ENCODE data around the gene RCOR1.

Gene RCOR1

DNA sequence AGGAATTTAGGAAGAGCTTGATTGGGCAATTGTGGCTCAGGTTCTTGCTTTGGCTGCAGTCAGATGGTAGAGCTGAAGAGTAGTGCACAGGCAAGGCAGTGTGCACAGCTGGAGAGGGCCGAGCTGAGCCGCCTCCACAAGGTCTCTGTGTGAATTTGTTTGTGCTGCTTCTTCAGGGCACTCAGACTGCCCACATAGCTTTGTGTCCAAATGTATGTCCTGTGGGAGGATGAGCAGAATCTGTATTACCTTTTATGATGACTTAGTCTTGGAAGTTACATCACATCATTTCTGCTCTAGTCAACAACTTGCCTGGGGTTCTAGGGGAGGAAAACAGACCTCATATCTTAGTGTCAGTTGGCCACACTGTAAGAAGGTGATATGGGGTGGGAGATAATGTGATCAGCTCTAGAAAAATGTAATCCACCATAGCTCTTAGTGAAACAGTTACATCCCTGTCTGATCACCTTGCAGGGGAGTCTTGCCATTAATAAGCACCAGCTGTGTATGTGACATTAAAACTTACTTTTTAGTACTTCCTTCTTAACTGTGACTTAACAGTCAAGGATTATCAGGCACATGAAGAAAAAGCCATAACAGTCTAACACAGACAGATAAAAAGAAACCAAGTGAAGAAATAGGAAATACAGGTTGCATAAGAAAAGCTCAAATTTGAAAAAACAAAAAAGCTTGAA, 53.4 kb downstream of the RCOR1 start:
- in situ Hi-C loops (cut with HindIII; ENCODE audit: low sequenced_read_pairs), result no loop called here
- DNase-seq (ENCODE audit: low read depth, low spot score), result no peak
- TF ChIP-seq, protein P1, sequence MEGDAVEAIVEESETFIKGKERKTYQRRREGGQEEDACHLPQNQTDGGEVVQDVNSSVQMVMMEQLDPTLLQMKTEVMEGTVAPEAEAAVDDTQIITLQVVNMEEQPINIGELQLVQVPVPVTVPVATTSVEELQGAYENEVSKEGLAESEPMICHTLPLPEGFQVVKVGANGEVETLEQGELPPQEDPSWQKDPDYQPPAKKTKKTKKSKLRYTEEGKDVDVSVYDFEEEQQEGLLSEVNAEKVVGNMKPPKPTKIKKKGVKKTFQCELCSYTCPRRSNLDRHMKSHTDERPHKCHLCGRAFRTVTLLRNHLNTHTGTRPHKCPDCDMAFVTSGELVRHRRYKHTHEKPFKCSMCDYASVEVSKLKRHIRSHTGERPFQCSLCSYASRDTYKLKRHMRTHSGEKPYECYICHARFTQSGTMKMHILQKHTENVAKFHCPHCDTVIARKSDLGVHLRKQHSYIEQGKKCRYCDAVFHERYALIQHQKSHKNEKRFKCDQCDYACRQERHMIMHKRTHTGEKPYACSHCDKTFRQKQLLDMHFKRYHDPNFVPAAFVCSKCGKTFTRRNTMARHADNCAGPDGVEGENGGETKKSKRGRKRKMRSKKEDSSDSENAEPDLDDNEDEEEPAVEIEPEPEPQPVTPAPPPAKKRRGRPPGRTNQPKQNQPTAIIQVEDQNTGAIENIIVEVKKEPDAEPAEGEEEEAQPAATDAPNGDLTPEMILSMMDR (IDR thresholded peaks at IDR 0.05; ENCODE audit: low read depth, low read length), result no peak
- H3K4me3 ChIP-seq (ENCODE audit: low read depth, low read length), result no peak overlapping the region

DNA sequence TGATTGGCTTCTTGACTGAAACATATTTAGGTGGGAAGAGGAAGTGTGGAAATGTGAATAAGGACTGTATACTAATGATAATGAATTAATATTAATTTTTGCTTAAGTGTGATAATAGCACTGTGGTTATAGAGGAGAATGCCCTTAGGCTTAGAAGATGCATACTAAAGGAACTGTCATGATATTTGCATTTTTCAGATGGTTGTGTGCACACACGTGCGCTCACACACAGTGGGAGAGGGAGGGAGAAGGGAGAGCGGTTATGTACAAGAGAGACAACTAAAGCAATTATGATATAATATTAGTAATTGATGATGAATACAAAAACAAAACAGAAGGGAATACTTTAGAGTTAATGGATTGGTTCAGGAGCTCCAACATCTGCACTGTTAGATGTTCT, 54.2 kb downstream of the RCOR1 start:
- TF ChIP-seq, protein P1 (IDR thresholded peaks at IDR 0.05; ENCODE audit: low read depth, low read length), result no peak
- DNase-seq (ENCODE audit: low read depth, low spot score), result no peak
- in situ Hi-C loops (cut with HindIII; ENCODE audit: low sequenced_read_pairs), result no loop called here
- no peak overlapping the region for H3K4me3 ChIP-seq (ENCODE audit: low read depth, low read length)

DNA sequence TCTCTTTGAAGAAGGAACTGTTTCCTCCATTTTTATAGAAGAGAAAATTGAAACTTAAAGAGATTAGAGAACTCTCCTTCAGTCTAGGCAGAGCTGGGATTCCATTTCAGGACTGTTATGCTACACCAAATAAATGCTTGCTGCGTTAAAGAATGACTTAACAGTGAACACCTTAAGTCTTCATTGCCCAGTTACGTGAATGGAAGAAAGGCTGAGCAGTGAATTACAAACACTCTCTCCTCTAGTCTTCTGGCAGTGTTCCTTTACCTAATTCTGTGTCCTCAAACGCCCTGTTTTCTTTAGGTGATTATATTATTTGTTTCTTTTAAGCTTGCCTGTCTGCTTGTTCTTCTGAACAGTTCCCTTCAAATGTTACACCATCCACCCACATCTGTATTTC, 59.7 kb downstream of the RCOR1 start:
- in situ Hi-C loops (cut with HindIII; ENCODE audit: low sequenced_read_pairs), result no loop called here
- no peak overlapping the region for H3K4me3 ChIP-seq (ENCODE audit: low read depth, low read length)
- TF ChIP-seq, protein P1 (IDR thresholded peaks at IDR 0.05; ENCODE audit: low read depth, low read length), result no peak
- peak; percentile 13 for DNase-seq (ENCODE audit: low read depth, low spot score)

DNA sequence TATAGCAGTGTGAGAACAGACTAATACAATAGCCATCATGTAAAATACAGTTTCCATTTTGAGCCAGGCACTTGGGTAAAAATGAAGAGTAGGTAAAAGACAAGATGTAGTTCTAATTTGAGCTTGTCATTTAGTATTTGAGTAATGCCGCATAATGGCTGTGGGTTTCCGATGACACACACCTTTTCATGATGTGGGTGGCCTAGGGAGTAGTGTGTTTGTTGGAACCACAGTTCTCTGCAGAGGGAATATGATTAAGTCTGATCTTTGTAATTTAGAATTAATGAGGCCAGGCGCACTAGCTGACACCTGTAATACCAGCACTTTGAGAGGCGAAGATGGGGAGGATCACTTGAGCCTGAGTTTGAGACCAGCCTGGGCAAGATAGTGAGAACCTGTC, 61.8 kb downstream of the RCOR1 start:
- TF ChIP-seq, protein P1 (IDR thresholded peaks at IDR 0.05; ENCODE audit: low read depth, low read length), result no peak
- in situ Hi-C loops (cut with HindIII; ENCODE audit: low sequenced_read_pairs), result no loop called here
- DNase-seq (ENCODE audit: low read depth, low spot score), result no peak
- no peak overlapping the region for H3K4me3 ChIP-seq (ENCODE audit: low read depth, low read length)

DNA sequence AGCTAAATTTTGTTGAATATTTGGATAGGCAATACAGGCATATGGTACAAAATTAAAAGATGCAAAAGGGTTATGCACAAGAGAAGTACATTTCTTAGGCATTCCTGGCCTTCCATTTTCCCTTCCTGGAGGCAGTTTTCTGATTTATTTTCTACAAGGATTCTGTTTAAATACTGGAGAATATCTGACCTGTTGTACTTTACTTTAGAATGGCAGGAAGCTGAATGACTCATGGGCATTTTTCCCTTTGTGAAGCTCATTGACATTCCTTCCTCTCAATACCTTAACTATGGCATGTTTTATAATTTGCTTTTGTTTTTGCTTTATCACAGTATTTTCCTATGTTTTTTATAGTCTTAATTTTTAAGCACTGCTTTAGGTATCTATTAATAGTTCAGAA, 62.7 kb downstream of the RCOR1 start:
- TF ChIP-seq, protein P1 (IDR thresholded peaks at IDR 0.05; ENCODE audit: low read depth, low read length), result no peak
- no peak overlapping the region for H3K4me3 ChIP-seq (ENCODE audit: low read depth, low read length)
- DNase-seq (ENCODE audit: low read depth, low spot score), result peak; percentile 57
- in situ Hi-C loops (cut with HindIII; ENCODE audit: low sequenced_read_pairs), result no loop called here

DNA sequence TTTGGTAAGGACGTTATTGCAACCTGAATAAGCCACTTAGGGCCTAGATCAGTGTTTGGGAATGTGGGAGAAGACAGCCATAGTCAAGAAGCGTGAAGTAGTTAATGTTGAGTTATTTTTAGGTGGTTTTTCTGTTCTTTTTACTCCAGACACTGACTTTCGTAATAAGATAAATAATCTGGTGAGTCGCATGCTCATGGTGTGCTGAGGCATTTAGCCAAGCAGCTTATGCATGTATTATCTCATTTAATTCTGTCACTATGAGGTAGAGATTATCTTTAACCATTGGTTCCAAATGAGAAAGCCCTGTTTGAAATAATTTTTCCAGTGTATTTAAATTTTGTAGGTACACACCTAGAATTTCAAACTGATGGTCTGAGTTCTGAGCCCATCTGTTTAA, 67.3 kb downstream of the RCOR1 start:
- no peak overlapping the region for H3K4me3 ChIP-seq (ENCODE audit: low read depth, low read length)
- TF ChIP-seq, protein P1 (IDR thresholded peaks at IDR 0.05; ENCODE audit: low read depth, low read length), result no peak
- in situ Hi-C loops (cut with HindIII; ENCODE audit: low sequenced_read_pairs), result no loop called here
- DNase-seq (ENCODE audit: low read depth, low spot score), result peak; percentile 46
